Panc1 (cell line): Measurements from ENCODE around the gene MGMT. TPM values are rescaled to one million over a fixed set of nuclear protein-coding genes. Genes with fewer than 3 reads are reported as not detected.

ENCODE experiments used
- ATAC-seq: fragments of 200-7000 bp; cut with Tn5 transposase; 2 replicates; pipeline ENCODE4 v1.9.1; 2020; ENCODE audit warnings: mild to moderate bottlenecking, moderate library complexity
- BruUV-seq: library from RNA; stranded (reverse); fragments of 400-500 nt; replicated peaks from 2 replicates; lab custom pipeline; 2021; lab: Mats Ljungman, UMichigan
- CTCF ChIA-PET: fragments of 300-600 bp; sonication (Branson Sonifier 250); formaldehyde crosslinking; loops from one replicate; lab custom pipeline; 2022; ENCODE audit warnings: antibody characterized with exemption; lab: Charles Lee
- POLR2A ChIA-PET: fragments of 300-600 bp; sonication (Branson Sonifier 250); formaldehyde crosslinking; loops from one replicate; lab custom pipeline; 2022; ENCODE audit warnings: antibody characterized with exemption; lab: Charles Lee
- DNase-seq: peaks from one replicate; pipeline ENCODE4 v3.0.0-alpha.2; 2010; ENCODE audit warnings: low read depth, low spot score
- H3K27ac ChIP-seq: 2 replicates; pipeline ENCODE4 v1.5.1; 2011; ENCODE audit warnings: mild to moderate bottlenecking, low read length, inconsistent platforms
- H3K27me3 ChIP-seq: fragments of 200-500 bp; sonication (Bioruptor generic); 2 replicates; pipeline ENCODE4 v1.6.0; 2014; ENCODE audit warnings: low read length, inconsistent platforms; ENCODE audit not compliant: control insufficient read depth, insufficient read depth
- H3K36me3 ChIP-seq: fragments of 200-500 bp; sonication (Bioruptor generic); 2 replicates; pipeline ENCODE4 v1.5.1; 2014; ENCODE audit warnings: inconsistent platforms, mild to moderate bottlenecking, low read length, moderate library complexity; ENCODE audit not compliant: control insufficient read depth, insufficient read depth
- H3K4me1 ChIP-seq: 2 replicates; pipeline ENCODE4 v1.5.1; 2011; ENCODE audit warnings: inconsistent platforms, mild to moderate bottlenecking, low read length, moderate library complexity; ENCODE audit not compliant: control insufficient read depth, insufficient read depth
- H3K4me3 ChIP-seq, 2 experiments: 2 replicates each; pipeline ENCODE4 v1.5.1; 2011 to 2012; ENCODE audit warnings: low read depth in 2 of 2, low read length in 2 of 2, mild to moderate bottlenecking in 2 of 2, inconsistent platforms in 1 of 2, moderate library complexity in 1 of 2
- H3K9me3 ChIP-seq: fragments of 200-500 bp; sonication (Bioruptor generic); 2 replicates; pipeline ENCODE4 v1.5.1; 2014; ENCODE audit warnings: low read depth, mild to moderate bottlenecking, inconsistent platforms, low read length, moderate library complexity; ENCODE audit not compliant: control insufficient read depth, insufficient read depth
- CTCF ChIP-seq: fragments of 450-650 bp; IDR thresholded peaks from 2 replicates; pipeline ENCODE4 v1.5.1; 2017; ENCODE audit warnings: mild to moderate bottlenecking
- POLR2AphosphoS5 ChIP-seq: IDR thresholded peaks from 2 replicates; pipeline ENCODE4 v1.6.1; 2012; ENCODE audit warnings: mild to moderate bottlenecking, low read depth, low read length, moderate library complexity
- REST ChIP-seq, 2 experiments: IDR thresholded peaks; 2 replicates each; pipeline ENCODE4 v1.6.1; 2011 to 2012; ENCODE audit warnings: low read depth in 2 of 2, control low read depth in 1 of 2, low read length in 1 of 2, mild to moderate bottlenecking in 1 of 2, moderate library complexity in 1 of 2; ENCODE audit not compliant: insufficient read depth in 1 of 2
- SIN3A ChIP-seq: IDR thresholded peaks from 2 replicates; pipeline ENCODE4 v1.6.1; 2012; ENCODE audit warnings: low read depth, mild to moderate bottlenecking, low read length, moderate library complexity, borderline replicate concordance; ENCODE audit not compliant: insufficient read depth
- TCF7L2 ChIP-seq: IDR thresholded peaks from 2 replicates; pipeline ENCODE4 v1.6.1; 2011; ENCODE audit warnings: mild to moderate bottlenecking, low read depth, low read length, inconsistent platforms
- in situ Hi-C: cut with HindIII; loops from 2 replicates; pipeline ENCODE4 v1.10.0; 2016; ENCODE audit warnings: low sequenced_read_pairs, low pct_unique_long_range_greater_than_20kb
- intact Hi-C: fragments of 100-400 bp; cut with micrococcal nuclease; formaldehyde crosslinking; loops from one replicate; pipeline ENCODE4 v1.10.0; 2022; ENCODE audit not compliant: unreplicated experiment
- total RNA-seq: library from RNA; stranded (reverse); gene quantifications from one replicate; pipeline ENCODE4 v1.2.1, GENCODE V29; 2021; ENCODE audit not compliant: unreplicated experiment

Gene MGMT
- total RNA-seq, 1 experiment from 2014 or later = 27.3 TPM

GRCh38 chr10:129560361-129560760, 93.3 kb downstream of the MGMT start:
- no TSS peak for BruUV-seq
- no peak for ATAC-seq
- CTCF ChIA-PET = no interaction called here

GRCh38 chr10:129562487-129562886, 95.4 kb downstream of the MGMT start:
- ATAC-seq = no peak
- ChIA-PET POLR2A (no interaction called here), CTCF (no interaction called here)
- Histone ChIP-seq H3K36me3 (no peaks in the 10 kb centered on the region), H3K4me3 (no peak overlapping the region), H3K27me3 (no peaks in the 10 kb centered on the region), H3K9me3 (no peaks in the 10 kb centered on the region), H3K4me1 (no peaks in the 10 kb centered on the region), H3K27ac (no peak overlapping the region)
- DNase-seq = no peak
- in situ Hi-C loops = no loop called here
- TF ChIP-seq CTCF = no peak
- no peak for TF ChIP-seq SIN3A
- TF ChIP-seq POLR2AphosphoS5 = no peak
- no peak for TF ChIP-seq REST (IDR thresholded peaks at IDR 0.05; ENCODE audit: insufficient read depth in 1 of 2, low read depth in 2 of 2, low read length in 1 of 2)
- no peak for TF ChIP-seq TCF7L2
- intact Hi-C loops = no loop called here
- BruUV-seq = no TSS peak

More at GRCh38 chr10:129560361-129560760, 93.3 kb downstream of the MGMT start:
- no peaks in the 10 kb centered on the region for H3K36me3 ChIP-seq
- no peak overlapping the region for H3K27ac ChIP-seq
- POLR2A ChIA-PET = no interaction called here
- TF ChIP-seq SIN3A (no peak), POLR2AphosphoS5 (no peak), TCF7L2 (no peak), CTCF (no peak), REST (IDR thresholded peaks at IDR 0.05; ENCODE audit: insufficient read depth in 1 of 2, low read depth in 2 of 2, low read length in 1 of 2) (no peak)
- in situ Hi-C loops (no loop called here), intact Hi-C loops (no loop called here)
- no peak for DNase-seq
- H3K4me1 ChIP-seq = no peaks in the 10 kb centered on the region
- no peak overlapping the region for H3K4me3 ChIP-seq
- no peaks in the 10 kb centered on the region for H3K27me3 ChIP-seq
- H3K9me3 ChIP-seq = no peaks in the 10 kb centered on the region
